MM.1S (cell line): ENCODE results near the gene DYNC1LI1.

Source experiments
- DNase-seq: peaks from one replicate; pipeline ENCODE4 v3.0.0-alpha.2; 2015
- H2AFZ ChIP-seq: fragments of 300-600 bp; sonication (generic); 2 replicates; pipeline ENCODE4 v1.6.0; 2016; ENCODE audit warnings: antibody characterized with exemption, low read length
- H3F3A ChIP-seq: fragments of 300-600 bp; sonication (generic); 2 replicates; pipeline ENCODE4 v1.6.1; 2016; ENCODE audit warnings: mild to moderate bottlenecking, antibody characterized with exemption, low read length, moderate library complexity, mixed read lengths; ENCODE audit not compliant: insufficient read depth
- H3K27ac ChIP-seq: fragments of 300-600 bp; sonication (generic); 2 replicates; pipeline ENCODE4 v1.5.1; 2016; ENCODE audit warnings: mild to moderate bottlenecking, low read length
- H3K27me3 ChIP-seq: fragments of 300-600 bp; sonication (generic); replicated peaks from 2 replicates; pipeline ENCODE4 v1.6.0; 2016; ENCODE audit warnings: low read length; ENCODE audit not compliant: insufficient read depth
- H3K36me3 ChIP-seq: fragments of 300-600 bp; sonication (generic); replicated peaks from 2 replicates; pipeline ENCODE4 v1.6.1; 2016; ENCODE audit warnings: mild to moderate bottlenecking, low read length, mixed read lengths; ENCODE audit not compliant: insufficient read depth
- H3K4me1 ChIP-seq: fragments of 300-600 bp; sonication (generic); 2 replicates; pipeline ENCODE4 v1.6.1; 2016; ENCODE audit warnings: low read length, mixed read lengths
- H3K4me2 ChIP-seq: fragments of 300-600 bp; sonication (generic); 2 replicates; pipeline ENCODE4 v1.6.0; 2016; ENCODE audit warnings: low read depth, low read length
- H3K4me3 ChIP-seq: fragments of 300-600 bp; sonication (generic); 2 replicates; pipeline ENCODE4 v1.5.1; 2016; ENCODE audit warnings: low read length, mixed read lengths
- H3K79me2 ChIP-seq: fragments of 300-600 bp; sonication (generic); 2 replicates; pipeline ENCODE4 v1.6.1; 2016; ENCODE audit warnings: mixed run types, low read length, mixed read lengths
- H3K9ac ChIP-seq: fragments of 300-600 bp; sonication (generic); 2 replicates; pipeline ENCODE4 v1.6.1; 2016; ENCODE audit warnings: low read length, mixed read lengths
- H3K9me2 ChIP-seq: fragments of 300-600 bp; sonication (generic); replicated peaks from 2 replicates; pipeline ENCODE4 v1.6.1; 2016; ENCODE audit warnings: mild to moderate bottlenecking, low read length, mixed read lengths; ENCODE audit not compliant: insufficient read depth
- H3K9me3 ChIP-seq: fragments of 300-600 bp; sonication (generic); replicated peaks from 2 replicates; pipeline ENCODE4 v1.6.1; 2016; ENCODE audit warnings: mild to moderate bottlenecking, low read length, mixed read lengths; ENCODE audit not compliant: insufficient read depth
- H4K20me1 ChIP-seq: fragments of 300-600 bp; sonication (generic); 2 replicates; pipeline ENCODE4 v1.6.1; 2016; ENCODE audit warnings: mild to moderate bottlenecking, low read length, moderate library complexity, mixed read lengths; ENCODE audit not compliant: insufficient read depth
- CTCF ChIP-seq: fragments of 300-600 bp; sonication (generic); IDR thresholded peaks from 2 replicates; pipeline ENCODE4 v1.5.1; 2016; ENCODE audit warnings: antibody characterized with exemption, low read length, mixed read lengths
- EZH2 ChIP-seq: fragments of 300-600 bp; sonication (generic); optimal IDR thresholded peaks from 2 replicates; pipeline ENCODE3; 2017; ENCODE audit warnings: low read depth, mild to moderate bottlenecking, antibody characterized with exemption, low read length, mixed read lengths
- EZH2phosphoT487 ChIP-seq: fragments of 300-600 bp; sonication (generic); IDR thresholded peaks from 2 replicates; pipeline ENCODE4 v1.6.1; 2018; ENCODE audit warnings: antibody characterized with exemption, low read length

The DYNC1LI1 gene

DNA sequence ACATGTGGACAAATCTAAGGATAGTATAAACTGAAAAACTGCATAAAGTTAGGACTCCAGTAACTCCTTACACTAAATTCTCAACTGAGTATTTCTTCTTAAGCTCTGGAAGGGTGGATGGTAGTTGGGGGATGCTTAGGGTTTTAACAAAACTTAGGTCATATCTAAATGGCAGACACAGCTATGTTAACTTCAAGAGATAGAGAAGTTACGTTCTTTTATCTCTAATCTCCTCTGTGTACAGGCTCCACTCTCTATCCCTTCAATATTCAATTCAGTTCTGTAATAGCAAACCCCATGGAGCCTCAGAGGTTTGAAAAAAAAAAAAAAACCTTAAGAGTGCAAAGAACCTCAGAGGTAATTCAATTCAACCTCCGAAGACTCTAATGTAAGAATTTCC is 71.1 kb downstream of the DYNC1LI1 start:
- Histone ChIP-seq H2AFZ (no peak overlapping the region), H3F3A (peaks cover 13% of the 10 kb centered on the region), H3K9ac (no peak overlapping the region), H3K4me1 (peaks cover 8% of the 10 kb centered on the region), H3K9me3 (no peaks in the 10 kb centered on the region), H3K79me2 (peaks cover 51% of the 10 kb centered on the region), H4K20me1 (no peaks in the 10 kb centered on the region), H3K36me3 (no peaks in the 10 kb centered on the region), H3K9me2 (no peaks in the 10 kb centered on the region), H3K4me2 (no peak overlapping the region), H3K4me3 (no peak overlapping the region), H3K27ac (no peak overlapping the region), H3K27me3 (no peaks in the 10 kb centered on the region)
- DNase-seq = no peak
- no peak for TF ChIP-seq CTCF
- no peak for TF ChIP-seq EZH2phosphoT487
- no peak for TF ChIP-seq EZH2

DNA sequence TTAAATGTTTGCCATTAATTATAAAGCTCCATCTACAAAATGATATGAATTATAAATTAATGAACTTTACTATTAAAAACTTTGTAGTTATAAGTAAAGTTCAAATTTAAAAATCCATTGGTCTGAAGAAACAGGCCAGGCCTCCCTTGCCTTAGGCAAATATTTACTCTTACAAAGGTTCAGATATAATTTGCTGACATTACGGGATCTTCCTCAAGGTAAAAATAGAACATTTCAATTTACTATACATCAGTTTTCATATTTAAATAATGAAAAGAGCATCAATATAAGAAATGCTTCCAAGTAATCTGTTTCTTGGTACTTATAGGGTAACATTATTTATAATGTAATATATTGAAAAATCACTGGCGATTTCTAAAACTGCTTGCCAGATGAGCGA is 71.7 kb downstream of the DYNC1LI1 start:
- Histone ChIP-seq H3K4me2 (no peak overlapping the region), H2AFZ (no peak overlapping the region), H4K20me1 (no peaks in the 10 kb centered on the region; the same call in 1 of the 2 replicates), H3K79me2 (peaks cover 53% of the 10 kb centered on the region), H3K27me3 (no peaks in the 10 kb centered on the region), H3K4me1 (peaks cover 14% of the 10 kb centered on the region), H3K9me3 (no peaks in the 10 kb centered on the region), H3K27ac (no peak overlapping the region), H3K9ac (no peak overlapping the region), H3F3A (peaks cover 14% of the 10 kb centered on the region), H3K36me3 (no peaks in the 10 kb centered on the region), H3K4me3 (no peak overlapping the region), H3K9me2 (no peaks in the 10 kb centered on the region)
- no peak for DNase-seq
- TF ChIP-seq EZH2phosphoT487 = no peak
- TF ChIP-seq EZH2 = no peak
- no peak for TF ChIP-seq CTCF

DNA sequence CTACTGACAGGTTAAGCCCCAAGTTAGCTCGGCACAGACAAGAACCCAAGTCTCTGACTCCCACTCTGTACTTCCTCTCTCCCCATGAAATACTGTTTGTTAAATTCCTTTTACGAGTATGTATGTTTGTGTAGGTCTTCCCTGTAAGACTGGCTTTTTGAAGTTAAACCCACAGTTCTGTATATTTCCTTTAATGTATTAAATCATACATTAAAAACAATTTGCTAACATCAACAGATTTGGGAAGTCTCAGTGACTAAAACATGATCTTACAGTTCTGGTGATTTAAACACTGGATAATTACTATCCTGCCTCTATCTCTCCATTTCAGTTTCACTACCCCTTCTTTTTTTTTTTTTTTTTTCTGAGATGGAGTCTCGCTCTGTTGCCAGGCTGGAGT is 72.4 kb downstream of the DYNC1LI1 start:
- Histone ChIP-seq H2AFZ (no peak overlapping the region), H4K20me1 (no peaks in the 10 kb centered on the region; the same call in 1 of the 2 replicates), H3F3A (peaks cover 17% of the 10 kb centered on the region), H3K4me2 (no peak overlapping the region), H3K4me3 (no peak overlapping the region), H3K9ac (no peak overlapping the region), H3K9me3 (no peaks in the 10 kb centered on the region), H3K27me3 (no peaks in the 10 kb centered on the region), H3K36me3 (no peaks in the 10 kb centered on the region), H3K4me1 (peaks cover 20% of the 10 kb centered on the region), H3K27ac (no peak overlapping the region), H3K9me2 (no peaks in the 10 kb centered on the region), H3K79me2 (peaks cover 59% of the 10 kb centered on the region)
- DNase-seq = no peak
- no peak for TF ChIP-seq EZH2
- no peak for TF ChIP-seq CTCF
- TF ChIP-seq EZH2phosphoT487 = no peak
